Measurements from ENCODE around the gene ASCC1.
A peak's percentile ranks its signal among the peaks of the same experiment; 100 is the strongest.

Gene ASCC1

GRCh38 chr10:72258617-72259016 lies 42.5 kb upstream of the ASCC1 start:
- Histone ChIP-seq H3K4me3 (ENCODE audit: low read depth, low read length) (no peak overlapping the region), H3K4me1 (peaks cover 51% of the 10 kb centered on the region), H3K9ac (no peak overlapping the region), H3K79me2 (no peaks in the 10 kb centered on the region), H3K36me3 (ENCODE audit: control insufficient read depth, insufficient read depth, low read length) (no peaks in the 10 kb centered on the region), H3K27me3 (ENCODE audit: control insufficient read depth, insufficient read depth, low read length) (no peaks in the 10 kb centered on the region), H2AFZ (no peak overlapping the region), H3K4me2 (ENCODE audit: low read length) (no peak overlapping the region), H3K9me3 (ENCODE audit: control insufficient read depth, low read length) (no peaks in the 10 kb centered on the region), H3K27ac (peak overlapping the region; percentile 37)
- TF ChIP-seq CTCF (IDR thresholded peaks at IDR 0.05): no peak

- Histone ChIP-seq H2AFZ (no peak overlapping the region), H3K4me2 (ENCODE audit: low read length) (peak overlapping the region; percentile 40), H3K9ac (no peak overlapping the region), H3K27ac (no peak overlapping the region), H3K79me2 (no peaks in the 10 kb centered on the region), H3K4me3 (ENCODE audit: low read depth, low read length) (no peak overlapping the region), H3K36me3 (ENCODE audit: control insufficient read depth, insufficient read depth, low read length) (no peaks in the 10 kb centered on the region), H3K9me3 (ENCODE audit: control insufficient read depth, low read length) (no peaks in the 10 kb centered on the region), H3K4me1 (peaks cover 46% of the 10 kb centered on the region), H3K27me3 (ENCODE audit: control insufficient read depth, insufficient read depth, low read length) (no peaks in the 10 kb centered on the region)
- no peak for TF ChIP-seq CTCF (IDR thresholded peaks at IDR 0.05)
Measured at GRCh38 chr10:72257051-72257892, 41.2 kb upstream of the ASCC1 start.

- Histone ChIP-seq H3K9ac (no peak overlapping the region), H3K4me2 (ENCODE audit: low read length) (peak overlapping the region; percentile 1)
- no peak for TF ChIP-seq CTCF (IDR thresholded peaks at IDR 0.05)
Measured at GRCh38 chr10:72255977-72256729, 40.1 kb upstream of the ASCC1 start.

GRCh38 chr10:72254813-72255568 lies 38.9 kb upstream of the ASCC1 start:
- no peaks in the 10 kb centered on the region for H3K36me3 ChIP-seq (ENCODE audit: control insufficient read depth, insufficient read depth, low read length)
- H3K79me2 ChIP-seq: no peaks in the 10 kb centered on the region
- peak overlapping the region; percentile 0 for H3K4me3 ChIP-seq (ENCODE audit: low read depth, low read length)
- H3K4me2 ChIP-seq (ENCODE audit: low read length): peak overlapping the region; percentile 53
- peak; percentile 15 for TF ChIP-seq CTCF (IDR thresholded peaks at IDR 0.05)
- H3K27me3 ChIP-seq (ENCODE audit: control insufficient read depth, insufficient read depth, low read length): no peaks in the 10 kb centered on the region
- H3K9me3 ChIP-seq (ENCODE audit: control insufficient read depth, low read length): no peaks in the 10 kb centered on the region
- H3K4me1 ChIP-seq: peaks cover 29% of the 10 kb centered on the region
- peak overlapping the region; percentile 93 for H2AFZ ChIP-seq
- peak overlapping the region; percentile 88 for H3K27ac ChIP-seq
- peak overlapping the region; percentile 12 for H3K9ac ChIP-seq

More at GRCh38 chr10:72255977-72256729, 40.1 kb upstream of the ASCC1 start:
- no peak overlapping the region for H3K4me3 ChIP-seq (ENCODE audit: low read depth, low read length)
- no peaks in the 10 kb centered on the region for H3K36me3 ChIP-seq (ENCODE audit: control insufficient read depth, insufficient read depth, low read length)
- no peaks in the 10 kb centered on the region for H3K9me3 ChIP-seq (ENCODE audit: control insufficient read depth, low read length)
- peak overlapping the region; percentile 88 for H3K27ac ChIP-seq
- peak overlapping the region; percentile 93 for H2AFZ ChIP-seq
- no peaks in the 10 kb centered on the region for H3K79me2 ChIP-seq
- peaks cover 39% of the 10 kb centered on the region for H3K4me1 ChIP-seq
- H3K27me3 ChIP-seq (ENCODE audit: control insufficient read depth, insufficient read depth, low read length): no peaks in the 10 kb centered on the region

Data from parathyroid adenoma (tissue), 2 donors.